Cardiac fibroblast (primary cell): ENCODE results near the gene ZMYND10.

Experiments
- DNase-seq, 2 donors: peaks; one replicate each; pipeline versions ENCODE4 v3.0.0 to v3.0.0-alpha.2; 2010; ENCODE audit warnings: low read depth in 2 of 2
- H3K4me3 ChIP-seq, 2 donors: replicated peaks in 1 of 2; 1 replicate in 1 of 2; 2 replicates in 1 of 2; pipeline ENCODE4 v1.5.1; 2011; ENCODE audit warnings: low read depth in 2 of 2, low read length in 2 of 2, mild to moderate bottlenecking in 2 of 2, moderate library complexity in 1 of 2
- TF ChIP-seq, protein P1 (sequence below): IDR thresholded peaks from one replicate; pipeline ENCODE4 v1.5.1; 2011; ENCODE audit warnings: low read depth, mild to moderate bottlenecking, low read length, inconsistent platforms

The ZMYND10 gene

GRCh38 chr3:50299929-50300680, 45.4 kb downstream of the ZMYND10 start:
- H3K4me3 ChIP-seq = peak overlapping the region; percentile 28 to 50
- DNase-seq = peak; percentile 51 to 84
- TF ChIP-seq, protein P1, sequence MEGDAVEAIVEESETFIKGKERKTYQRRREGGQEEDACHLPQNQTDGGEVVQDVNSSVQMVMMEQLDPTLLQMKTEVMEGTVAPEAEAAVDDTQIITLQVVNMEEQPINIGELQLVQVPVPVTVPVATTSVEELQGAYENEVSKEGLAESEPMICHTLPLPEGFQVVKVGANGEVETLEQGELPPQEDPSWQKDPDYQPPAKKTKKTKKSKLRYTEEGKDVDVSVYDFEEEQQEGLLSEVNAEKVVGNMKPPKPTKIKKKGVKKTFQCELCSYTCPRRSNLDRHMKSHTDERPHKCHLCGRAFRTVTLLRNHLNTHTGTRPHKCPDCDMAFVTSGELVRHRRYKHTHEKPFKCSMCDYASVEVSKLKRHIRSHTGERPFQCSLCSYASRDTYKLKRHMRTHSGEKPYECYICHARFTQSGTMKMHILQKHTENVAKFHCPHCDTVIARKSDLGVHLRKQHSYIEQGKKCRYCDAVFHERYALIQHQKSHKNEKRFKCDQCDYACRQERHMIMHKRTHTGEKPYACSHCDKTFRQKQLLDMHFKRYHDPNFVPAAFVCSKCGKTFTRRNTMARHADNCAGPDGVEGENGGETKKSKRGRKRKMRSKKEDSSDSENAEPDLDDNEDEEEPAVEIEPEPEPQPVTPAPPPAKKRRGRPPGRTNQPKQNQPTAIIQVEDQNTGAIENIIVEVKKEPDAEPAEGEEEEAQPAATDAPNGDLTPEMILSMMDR = no peak

- peak overlapping the region; percentile 28 to 50 for H3K4me3 ChIP-seq
- DNase-seq = no peak
- TF ChIP-seq, protein P1 = no peak
Observed at GRCh38 chr3:50299638-50299928, 45.9 kb downstream of the ZMYND10 start.

DNA sequence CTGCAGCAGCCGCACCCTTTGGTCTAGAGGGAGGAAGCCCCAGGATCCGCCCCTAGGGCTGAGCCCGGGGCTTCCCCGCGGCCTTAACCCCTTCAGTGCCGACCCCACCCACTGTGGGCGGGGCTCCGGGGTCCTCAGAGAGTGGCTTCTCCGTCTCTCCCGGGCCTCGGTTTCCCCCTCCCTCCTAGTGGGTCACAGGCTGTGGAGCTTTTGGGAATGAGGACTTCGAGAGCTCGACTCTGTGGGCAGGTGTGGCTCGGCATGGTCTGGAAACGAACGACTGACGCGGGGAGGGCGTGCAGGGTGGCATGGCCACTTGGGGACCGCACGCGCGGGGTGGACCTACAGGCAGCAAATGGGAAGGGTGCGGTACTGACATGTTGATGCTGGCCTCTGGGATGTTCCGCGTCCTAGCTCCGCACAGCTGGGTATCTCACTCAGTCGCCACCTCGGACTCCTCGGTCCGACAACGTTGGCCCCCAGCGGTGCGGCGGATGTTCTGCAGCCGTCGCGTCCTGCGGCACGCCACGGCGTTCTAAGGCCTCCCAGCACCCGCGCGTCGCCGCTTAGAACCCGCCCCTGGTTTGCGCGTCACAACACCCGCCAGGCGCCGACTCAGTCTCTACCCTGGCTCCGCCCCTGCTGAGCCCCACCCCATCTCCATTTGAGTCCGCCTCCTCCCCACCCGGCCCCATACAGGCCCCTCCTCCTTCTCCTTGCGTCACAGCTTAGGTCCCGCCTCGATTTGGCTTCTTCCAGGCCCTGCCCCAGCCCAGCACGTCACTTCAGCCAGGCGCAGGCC, 46.5 kb downstream of the ZMYND10 start, which contains the start of the genes HYAL3 and NAA80:
TSS of gene HYAL3 (minus strand) at position 570 of the 802 bp plus-strand sequence. CDS start 3,803 bp downstream, outside the sequence.
TSS of gene NAA80 (minus strand) at position 570 of the 802 bp plus-strand sequence. CDS start 1,942 bp downstream, outside the sequence.
- TF ChIP-seq, protein P1 = peak; percentile 25
- peak within 1 kb of the TSS; percentile 65 to 88 for H3K4me3 ChIP-seq
- DNase-seq = peak; percentile 100

- no peak for DNase-seq
- peak overlapping the region; percentile 65 to 88 for H3K4me3 ChIP-seq
- TF ChIP-seq, protein P1 = peak; percentile 31
Observed at GRCh38 chr3:50297896-50298725, 47.4 kb downstream of the ZMYND10 start.

GRCh38 chr3:50297384-50297775, 48.2 kb downstream of the ZMYND10 start:
- TF ChIP-seq, protein P1 = no peak
- no peak overlapping the region for H3K4me3 ChIP-seq
- no peak for DNase-seq

- no peak for DNase-seq
- no peak overlapping the region for H3K4me3 ChIP-seq
- TF ChIP-seq, protein P1 = no peak
Observed at GRCh38 chr3:50296721-50297383, 48.7 kb downstream of the ZMYND10 start.
